ENCODE measurements around the gene KCNK1.

DNA sequence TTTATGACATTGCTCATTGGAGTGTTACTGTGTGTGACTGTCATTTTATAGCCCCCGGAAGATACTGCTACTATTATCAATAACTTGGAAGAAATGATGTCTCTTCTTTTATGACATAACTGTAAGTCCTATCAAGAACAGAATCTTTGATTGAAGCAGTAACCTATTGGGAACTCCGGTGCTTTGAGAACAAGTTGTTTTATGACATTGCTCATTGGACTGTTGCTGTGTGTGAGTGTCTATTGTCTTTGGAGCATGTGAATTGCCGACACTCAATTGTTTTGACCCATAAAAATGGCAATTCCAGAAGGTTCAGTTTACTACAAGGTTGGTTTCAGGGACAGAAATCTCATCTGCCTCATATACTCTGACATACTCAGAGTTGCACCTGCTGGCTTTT lies 8.0 kb downstream of the KCNK1 start:
- TF ChIP-seq, protein P1, sequence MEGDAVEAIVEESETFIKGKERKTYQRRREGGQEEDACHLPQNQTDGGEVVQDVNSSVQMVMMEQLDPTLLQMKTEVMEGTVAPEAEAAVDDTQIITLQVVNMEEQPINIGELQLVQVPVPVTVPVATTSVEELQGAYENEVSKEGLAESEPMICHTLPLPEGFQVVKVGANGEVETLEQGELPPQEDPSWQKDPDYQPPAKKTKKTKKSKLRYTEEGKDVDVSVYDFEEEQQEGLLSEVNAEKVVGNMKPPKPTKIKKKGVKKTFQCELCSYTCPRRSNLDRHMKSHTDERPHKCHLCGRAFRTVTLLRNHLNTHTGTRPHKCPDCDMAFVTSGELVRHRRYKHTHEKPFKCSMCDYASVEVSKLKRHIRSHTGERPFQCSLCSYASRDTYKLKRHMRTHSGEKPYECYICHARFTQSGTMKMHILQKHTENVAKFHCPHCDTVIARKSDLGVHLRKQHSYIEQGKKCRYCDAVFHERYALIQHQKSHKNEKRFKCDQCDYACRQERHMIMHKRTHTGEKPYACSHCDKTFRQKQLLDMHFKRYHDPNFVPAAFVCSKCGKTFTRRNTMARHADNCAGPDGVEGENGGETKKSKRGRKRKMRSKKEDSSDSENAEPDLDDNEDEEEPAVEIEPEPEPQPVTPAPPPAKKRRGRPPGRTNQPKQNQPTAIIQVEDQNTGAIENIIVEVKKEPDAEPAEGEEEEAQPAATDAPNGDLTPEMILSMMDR (IDR thresholded peaks at IDR 0.05): no peak
- no peak for TF ChIP-seq POLR2A (IDR thresholded peaks at IDR 0.05)
